HG03039 (cell line): ENCODE data around the gene FUBP3.

Experiments
- ATAC-seq: cut with Tn5 transposase; IDR thresholded peaks from one replicate; pipeline ENCODE4 v1.9.1; 2021; ENCODE audit warnings: mild to moderate bottlenecking, moderate library complexity; ENCODE audit not compliant: unreplicated experiment

FUBP3 gene

DNA sequence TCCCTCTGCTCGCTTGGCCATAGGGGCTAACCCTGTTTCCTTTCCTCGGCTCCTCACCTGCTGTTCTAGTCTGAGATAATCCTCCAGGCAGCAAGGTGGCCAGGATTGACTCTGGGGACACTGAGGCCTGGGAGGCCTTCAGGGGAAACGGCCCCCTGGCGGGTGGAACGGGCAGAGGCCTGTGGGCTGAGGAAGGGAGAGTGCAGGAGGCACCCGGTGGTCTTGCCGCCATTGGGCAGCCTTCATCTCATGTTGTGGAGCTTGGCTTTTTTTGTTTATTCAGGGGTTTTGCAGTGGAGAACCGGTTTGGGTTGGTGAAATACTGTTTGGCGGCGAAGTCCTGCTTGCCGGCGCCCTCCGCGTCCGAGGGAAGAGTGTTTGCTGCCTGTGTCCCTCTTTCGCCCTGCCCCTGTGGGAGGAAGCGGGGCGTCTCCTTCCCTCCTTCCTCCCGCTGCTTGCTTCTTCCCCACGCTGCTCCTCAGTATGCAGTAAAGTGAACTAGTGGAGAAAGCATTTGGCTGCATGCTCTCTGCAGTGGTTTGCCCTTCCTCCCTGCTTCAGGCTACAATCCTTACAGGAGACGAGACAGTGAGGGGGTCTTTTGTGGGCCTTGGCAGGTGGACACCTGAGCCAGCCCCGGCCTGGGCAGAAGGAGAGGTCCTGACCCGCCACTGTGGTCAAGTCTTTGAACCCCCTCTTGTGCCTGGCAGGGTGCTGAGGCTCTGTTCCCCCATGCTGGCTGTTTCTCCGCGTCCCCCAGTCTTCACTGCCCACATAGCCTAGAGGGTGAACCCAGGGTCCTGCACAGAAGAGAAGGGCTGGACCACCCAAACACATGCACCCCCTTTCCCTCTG is 54.2 kb downstream of the FUBP3 start:
- ATAC-seq = no peak

DNA sequence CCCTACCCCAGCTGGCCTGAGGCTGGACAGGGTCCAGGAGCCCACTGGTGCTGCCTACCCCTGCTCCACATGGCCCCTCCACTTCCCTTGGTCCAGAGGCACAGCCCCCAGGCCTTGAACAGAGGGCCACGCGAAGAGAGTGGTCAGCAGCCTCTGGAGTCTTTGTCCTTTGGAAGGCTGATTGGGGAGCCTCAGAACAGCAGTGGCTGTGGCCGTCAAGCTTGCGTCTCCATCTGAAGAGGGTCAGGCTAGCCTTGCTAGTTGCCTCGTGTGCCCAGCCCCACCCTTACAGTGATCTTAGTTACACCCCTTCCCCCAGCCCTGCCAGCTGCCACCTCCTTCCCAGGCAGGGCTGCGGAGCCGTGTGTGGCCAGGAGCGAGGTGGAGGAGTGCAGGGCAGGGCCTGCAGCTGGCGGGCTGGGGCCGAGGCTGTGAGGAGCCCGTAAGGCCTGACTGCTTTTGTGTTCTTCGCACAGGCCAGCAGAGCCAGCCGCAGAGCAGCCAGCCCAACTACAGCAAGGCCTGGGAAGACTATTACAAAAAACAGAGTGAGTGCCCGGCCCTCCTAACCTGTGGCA is 54.9 kb downstream of the FUBP3 start:
- no peak for ATAC-seq

DNA sequence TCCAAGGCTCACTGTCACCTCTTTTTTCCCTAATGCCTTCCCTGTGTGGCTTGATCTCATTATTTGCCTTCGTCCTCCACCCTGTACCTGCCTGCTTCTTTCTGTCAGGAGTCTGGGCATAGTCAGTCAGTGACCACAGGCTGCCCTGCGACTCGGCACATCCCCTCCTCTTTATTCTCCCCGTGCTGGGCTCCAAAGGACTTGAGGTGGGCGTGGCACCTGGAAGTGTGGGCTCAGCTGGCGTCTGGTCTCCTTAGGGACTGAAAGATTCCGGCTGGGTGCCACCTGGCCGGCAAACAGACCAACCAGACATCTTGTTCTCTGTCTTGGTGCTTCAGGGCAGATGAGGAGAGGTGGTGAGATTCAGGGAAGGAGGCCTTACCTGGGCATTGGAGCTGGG is 55.4 kb downstream of the FUBP3 start:
- no peak for ATAC-seq

DNA sequence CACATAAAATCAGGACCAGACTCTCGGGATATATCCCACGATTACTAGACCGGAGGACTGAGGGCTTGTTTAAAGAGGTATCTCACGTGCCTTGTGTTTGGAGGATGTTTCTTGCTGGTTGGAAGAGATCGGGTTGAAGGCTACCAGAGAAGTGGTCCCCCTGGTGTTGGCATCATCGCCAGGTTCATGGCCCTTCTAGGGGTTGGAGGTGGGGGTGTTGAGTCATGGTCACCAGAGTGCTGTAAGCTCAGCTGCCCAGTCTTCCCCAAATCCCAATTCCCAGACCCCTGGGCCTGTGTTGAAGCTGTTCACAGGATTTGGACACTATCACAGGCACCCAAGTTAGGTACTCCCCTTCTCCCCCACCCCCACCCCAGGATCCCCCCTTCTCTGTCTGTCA is 55.9 kb downstream of the FUBP3 start:
- no peak for ATAC-seq

DNA sequence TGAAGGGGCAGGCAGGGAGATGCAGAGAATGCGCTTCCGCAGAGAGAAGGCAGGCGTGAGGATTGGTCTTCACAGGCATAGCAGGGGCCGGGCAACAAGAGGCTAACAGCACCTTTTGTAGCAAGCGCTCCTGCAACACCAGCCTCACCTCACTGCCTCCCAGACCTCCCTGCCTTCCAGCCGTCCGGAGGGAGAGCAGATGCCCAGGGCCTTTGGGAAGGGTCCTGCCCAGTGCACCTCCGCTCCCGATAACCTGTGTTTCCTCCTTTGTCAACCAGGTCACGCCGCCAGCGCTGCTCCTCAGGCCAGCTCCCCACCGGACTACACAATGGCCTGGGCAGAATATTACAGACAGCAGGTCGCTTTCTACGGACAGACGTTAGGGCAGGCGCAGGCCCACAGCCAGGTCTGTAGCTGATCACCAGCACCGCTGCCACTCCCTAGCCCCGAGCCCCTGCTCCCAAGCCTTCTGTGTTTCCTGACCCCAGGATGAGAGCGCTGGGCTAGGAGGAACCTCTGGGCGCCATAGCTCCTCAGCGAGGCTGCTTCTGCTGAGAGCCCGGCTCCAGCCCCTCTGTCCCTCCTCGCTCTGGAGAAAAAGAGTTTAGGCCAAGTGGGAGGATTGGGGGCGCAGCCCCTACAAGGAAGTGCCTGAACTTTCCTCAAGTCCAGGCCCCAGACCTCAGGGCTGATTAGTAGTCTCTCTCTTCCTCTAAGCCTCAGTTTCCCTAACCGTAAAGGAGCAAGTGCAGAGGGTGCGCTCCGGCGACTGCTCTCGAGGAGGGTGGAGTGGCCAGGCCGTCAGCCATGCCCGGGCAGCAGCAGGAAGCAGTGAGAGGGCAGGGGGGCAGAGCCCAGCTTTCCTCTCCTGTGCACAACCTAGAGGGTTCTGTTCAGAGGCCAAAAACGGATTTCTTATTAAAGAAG is 56.6 kb downstream of the FUBP3 start:
- no peak for ATAC-seq

DNA sequence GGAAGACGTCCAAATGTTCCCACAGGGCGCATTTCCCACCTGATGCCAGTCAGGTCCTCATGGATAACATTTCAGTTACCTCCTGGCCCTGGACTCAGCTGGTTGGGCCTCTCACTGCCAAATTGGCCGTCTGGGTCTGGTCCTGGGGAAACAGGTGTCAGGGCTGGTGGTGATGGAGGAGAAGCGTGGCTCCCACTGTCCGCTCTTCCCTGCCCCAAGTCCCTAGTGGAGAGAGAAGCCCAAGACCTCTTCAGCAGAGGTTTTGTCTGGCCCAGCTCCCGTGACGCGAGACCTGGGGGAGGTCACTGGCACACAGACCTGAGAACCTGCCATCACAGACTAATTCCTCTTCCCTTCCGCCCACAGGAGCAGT is 57.3 kb downstream of the FUBP3 start:
- no peak for ATAC-seq

DNA sequence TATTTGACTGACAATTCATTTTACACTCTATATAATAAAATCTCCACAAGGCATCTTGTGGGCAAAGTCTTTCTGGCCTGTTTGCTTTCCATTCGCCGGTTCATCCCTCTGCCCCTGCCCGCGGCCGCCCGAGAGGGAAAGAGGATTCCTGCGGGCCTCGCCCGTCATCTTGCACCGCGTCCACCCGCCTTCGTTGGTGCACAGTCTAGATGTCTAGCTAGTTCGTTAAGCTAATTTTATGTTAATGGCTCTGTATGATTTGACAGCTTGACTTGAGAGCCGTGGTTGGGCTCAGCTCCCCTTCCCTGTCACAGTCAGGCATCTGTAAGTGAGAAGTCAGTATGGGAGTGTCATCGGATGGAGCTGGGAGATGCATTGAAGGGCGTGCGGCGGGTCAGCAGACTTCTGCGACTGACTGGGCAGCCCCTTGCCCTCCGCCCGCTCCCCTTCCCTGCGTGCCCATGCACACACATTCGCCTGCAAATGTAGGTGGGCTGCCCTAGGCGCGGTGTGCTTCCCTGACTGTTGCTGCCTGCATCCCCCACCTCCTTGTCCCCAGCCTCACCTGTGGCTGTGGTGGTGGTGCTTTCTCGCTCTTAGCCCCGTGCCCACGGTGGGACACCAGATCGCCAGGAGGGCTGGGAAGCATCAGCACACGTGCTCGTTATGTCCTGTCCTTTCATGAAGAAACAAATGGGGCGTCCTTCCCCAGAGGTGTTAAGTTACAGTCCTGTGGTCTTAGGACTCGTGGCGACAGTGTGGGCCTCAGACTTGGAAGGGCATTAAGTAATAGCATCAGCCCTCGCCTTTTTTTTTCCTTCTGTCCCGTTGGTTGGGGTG is 59.1 kb downstream of the FUBP3 start:
- no peak for ATAC-seq

DNA sequence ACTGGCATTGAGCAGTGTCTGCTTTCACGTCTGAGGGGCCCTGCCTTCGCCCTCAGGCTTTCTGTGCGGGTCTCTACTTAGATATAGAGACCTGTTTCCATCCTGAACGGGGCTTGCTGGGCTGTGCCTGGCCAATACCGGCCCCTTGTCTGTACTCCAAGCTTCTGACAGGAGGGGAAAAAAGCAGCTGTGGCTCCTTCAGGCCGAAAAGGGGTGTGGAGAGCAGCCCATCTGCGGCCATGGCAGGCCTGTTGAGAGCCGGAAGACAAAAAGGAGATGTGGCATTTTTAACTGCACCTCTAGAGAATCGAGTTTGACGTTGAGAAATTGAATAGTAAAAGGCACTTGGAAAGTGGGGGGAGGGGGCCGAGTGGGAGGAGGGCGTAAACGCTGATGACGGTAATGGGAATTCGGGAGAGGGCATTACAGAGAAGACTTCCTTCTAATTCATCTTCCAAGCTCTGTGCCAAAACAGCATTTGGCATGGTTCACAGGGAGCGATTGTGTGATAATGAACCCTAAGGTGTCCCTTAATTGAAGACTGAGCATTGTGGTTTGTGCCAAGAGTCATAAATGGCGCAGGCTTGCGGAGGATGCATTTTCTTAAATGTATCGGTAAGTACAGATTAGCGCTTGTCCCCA is 59.9 kb downstream of the FUBP3 start:
- no peak for ATAC-seq

DNA sequence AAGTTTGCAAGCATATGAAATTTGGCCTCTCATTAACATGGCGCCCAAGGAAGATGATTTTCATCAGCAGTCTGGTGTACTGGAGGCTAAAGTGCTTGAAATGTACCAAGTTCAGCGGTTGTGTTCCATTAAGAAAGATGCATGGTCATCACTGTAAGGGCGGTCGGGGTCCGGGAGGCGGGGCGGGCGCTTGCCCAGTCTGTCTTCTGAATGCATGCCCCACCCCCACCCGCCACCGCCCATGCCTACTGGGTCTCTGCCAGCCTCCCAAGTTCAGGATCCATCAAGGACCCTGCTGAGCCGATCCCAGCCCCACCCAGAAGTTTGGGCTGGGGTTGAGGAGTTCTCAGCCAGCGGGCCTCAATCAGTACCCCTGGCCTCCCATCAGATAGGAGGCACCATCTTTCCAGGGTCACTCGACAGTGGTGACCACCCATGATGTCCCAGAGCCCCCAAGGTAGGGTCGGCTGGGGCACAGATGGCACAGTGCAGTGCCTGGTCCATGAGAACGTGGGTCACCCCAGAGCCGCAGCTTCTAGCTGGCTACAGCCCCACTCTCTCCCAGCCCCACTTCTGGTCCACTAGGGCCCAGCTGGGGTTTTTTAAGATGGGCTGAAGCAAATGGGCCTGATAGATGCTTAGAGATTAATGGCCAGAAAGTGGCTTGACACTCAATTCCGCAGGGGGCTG is 60.6 kb downstream of the FUBP3 start:
- no peak for ATAC-seq

DNA sequence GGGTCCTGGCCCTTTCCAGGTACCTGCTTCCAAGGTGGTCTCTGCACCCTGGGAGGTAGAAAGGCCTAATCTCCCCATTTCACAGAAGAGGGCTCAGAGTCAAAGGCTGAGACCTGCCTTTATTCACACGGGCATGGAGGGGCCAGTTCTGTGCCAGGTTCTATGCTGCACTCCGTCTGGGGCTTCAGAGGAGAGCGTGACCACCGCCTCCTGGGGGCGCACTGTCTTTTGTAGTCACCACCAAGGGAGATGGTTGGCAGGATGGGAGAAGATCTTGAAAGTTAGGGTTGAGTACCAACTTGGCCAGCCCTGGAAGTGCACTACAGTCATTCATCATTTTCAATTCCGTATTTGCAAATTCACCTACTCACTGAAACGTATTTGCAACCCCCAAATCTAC is 61.3 kb downstream of the FUBP3 start:
- no peak for ATAC-seq

DNA sequence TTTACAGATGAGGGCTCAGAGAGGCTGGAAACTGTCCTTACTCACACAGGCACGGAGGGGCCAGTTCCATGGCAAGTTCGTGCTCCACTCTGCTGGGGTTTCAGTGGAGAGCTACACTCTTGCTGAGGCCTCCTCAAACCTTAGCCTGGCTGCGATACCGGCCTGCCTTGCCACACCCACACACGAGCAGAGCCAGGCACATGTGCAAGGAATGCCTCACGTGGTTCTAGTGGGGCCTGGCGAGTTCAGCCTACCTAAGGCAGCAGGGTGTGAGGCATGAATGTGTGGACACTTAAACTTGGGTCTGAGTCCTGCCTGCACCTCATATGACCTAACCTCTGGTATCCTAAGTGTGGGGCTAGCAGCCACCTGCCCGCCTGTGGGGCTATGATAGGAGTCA is 63.5 kb downstream of the FUBP3 start:
- no peak for ATAC-seq

DNA sequence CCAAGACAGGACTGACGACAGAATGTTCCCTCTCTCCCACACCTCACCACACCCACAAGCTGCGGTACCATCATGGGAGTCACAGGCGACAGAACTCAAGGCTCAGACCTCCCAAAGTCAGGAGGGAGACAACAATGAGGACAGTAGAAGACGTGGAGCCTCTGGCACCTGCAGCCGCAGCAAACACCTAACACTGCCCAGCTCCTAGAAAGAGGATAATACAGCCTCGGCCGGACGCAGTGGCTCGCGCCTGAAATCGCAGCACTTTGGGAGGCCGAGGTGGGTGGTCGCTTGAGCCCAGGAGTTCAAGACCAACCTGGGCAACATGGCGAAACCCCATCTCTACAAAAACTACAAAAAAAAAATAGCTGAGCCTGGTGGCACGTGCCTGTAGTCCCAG is 71.8 kb downstream of the FUBP3 start:
- ATAC-seq = no peak

DNA sequence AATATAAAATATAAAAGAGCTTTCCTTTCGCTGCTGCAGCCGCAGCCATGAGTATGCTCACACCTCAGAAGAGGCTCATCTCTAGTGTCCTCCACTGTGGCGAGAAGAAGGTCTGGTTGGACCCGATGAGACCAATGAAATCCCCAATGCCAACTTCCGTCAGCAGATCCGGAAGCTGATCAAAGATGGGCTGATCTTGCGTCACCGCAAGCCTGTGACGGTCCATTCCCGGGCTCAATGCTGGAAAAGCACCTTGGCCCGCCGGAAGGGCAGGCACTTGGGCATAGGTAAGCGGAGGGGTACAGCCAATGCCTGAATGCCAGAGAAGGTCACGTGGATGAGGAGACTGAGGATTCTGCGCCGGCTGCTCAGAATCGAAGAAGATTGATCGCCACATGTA is 72.4 kb downstream of the FUBP3 start:
- ATAC-seq = no peak

DNA sequence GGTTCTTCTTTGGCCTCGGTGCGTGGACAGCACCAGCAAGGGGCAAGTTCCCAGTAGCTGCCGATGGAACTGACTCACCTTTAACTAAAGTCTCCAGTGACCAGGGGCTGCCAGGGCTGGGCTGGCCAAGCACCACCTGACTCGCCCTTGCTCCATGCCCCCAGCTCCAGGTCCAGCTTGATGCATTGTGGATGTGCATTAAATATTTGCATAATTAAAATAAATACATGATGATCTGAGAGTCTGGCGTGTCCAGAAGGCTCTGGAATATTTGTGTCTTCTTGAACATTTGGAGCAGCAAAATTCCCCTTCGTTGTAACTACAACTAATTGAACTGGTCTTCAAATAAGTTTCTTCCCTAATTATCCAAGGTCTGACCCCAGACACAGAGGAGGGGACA is 75.5 kb downstream of the FUBP3 start:
- ATAC-seq = no peak

DNA sequence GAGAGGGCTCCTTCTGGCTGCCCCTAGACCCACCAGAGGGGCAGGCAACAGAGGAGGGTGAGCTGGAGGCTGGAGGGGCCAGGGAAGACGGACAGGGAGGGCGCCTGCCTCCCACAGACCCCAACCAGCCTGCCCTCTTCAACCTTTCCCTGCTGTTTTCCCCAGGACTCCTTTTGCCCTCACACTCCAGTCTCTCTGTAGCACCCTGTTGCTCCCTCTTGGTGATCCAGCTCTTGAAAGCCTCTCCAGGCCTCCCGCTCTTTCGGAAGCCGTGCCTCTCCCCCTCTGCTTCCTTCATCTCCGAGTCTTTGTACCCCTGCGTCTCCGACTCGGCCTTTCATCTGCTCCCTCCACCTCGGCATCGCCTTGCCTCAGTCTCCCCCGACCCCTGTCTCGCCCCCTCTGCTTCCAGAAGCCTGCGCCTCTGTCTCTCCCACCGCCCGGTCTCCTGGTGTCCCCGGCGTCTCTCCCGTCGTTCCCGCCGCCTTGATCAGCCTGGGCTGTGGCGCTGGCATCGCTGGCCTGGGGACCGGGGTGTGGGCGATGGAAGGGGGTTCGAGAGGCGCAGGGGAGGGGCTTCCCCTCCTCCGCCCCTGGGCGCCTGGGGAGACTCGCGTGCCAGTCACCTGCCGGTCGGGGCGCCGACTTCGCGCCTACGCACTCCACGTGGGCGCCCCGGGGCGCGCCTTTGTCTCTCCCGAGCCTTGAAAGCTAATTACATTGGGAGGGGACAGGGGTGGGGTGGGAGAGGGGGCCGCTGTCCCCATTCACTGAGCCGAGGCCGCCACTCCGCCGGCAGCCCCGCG is 79.7 kb downstream of the FUBP3 start:
- no peak for ATAC-seq

DNA sequence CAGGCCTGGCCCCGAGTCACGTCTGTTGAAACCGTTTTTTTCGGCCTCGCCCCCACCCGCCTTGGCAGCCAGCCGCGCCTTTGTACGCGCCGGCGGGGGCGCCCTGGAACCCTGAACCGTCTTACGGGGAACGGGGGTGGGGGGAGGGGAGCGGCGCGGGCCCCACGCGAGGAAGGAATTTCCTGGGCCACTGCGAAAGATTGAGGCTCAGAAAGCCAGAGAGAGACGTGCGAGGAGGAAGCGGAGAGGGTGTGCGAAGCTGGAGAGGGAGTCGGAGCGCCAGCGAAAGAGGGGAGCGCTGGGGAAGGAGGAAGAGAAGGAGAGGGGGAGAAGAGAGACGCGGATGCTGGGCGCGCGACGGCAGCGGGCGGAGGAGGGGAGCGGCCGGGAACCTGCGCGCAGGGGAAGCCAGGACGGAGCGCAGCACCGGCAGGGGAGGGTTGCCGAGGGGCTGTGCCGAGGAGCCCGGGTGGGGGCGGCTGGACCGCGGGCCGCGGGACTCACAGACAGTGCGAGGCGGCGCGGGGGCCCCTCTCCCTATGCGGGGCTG is 80.4 kb downstream of the FUBP3 start:
- no peak for ATAC-seq

DNA sequence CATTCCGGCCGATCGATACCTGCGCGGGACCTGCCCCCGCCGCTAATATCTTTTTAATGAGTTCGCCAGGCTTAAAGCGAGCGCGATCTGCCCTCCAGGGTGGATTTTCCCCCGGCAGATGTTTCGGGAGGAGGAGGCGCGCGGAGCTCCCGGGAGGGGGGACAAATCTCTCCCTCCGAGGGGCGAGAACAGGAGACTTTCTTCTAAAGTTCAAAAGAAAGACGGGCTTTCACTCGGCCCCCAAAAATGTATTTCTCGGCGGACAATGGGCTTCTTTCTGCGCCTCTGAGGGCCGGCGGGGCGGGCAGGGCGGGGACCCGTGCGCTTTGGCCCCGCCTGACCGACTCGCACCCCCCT is 80.9 kb downstream of the FUBP3 start:
- no peak for ATAC-seq

DNA sequence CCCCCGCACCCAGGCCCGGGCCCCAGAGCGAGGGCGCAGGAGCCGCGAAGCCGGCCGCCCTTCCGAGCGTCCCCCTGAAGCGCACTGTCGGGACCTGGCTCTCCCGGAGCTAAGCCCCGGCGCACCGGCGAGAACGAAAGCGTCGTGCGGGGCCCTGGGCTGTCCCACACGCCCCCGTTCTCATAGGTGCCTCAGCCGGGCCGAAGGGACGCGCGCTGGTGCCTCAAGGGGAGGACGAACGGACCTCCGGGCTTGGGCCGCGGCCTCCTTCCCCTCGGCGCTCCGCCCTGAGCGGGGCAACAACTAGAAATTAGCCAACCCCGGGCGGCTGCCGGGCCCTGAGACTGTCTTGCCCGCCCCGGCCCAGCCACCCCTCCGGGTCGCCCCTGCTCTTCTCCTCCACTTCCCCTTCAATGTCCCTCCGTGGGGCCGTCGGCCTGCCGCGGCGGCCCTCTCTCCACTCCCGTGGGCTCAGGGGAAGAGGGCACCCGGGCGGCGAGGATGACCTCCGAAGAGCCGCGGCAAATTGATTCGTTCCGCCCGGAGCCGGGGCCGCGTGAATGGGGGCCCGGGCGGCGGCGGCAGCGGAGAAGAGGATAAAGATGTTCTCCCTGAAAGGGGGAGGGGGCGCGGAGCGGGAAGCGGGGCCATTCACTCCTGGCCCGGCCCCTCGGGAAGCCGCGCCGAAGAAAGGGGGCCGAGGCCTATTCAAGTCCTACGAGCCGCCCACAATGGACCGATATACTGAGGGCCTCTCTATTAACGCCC is 81.5 kb downstream of the FUBP3 start:
- ATAC-seq = no peak
